Left forelimb (tissue), 1 donor: Measurements from ENCODE around the gene KCNJ9.

Source experiments
- DNase-seq: peaks from one replicate; pipeline ENCODE4 v3.0.0-alpha.2; 2018; ENCODE audit warnings: low spot score

The KCNJ9 gene

GRCh38 chr1:160087118-160087662 lies 5.9 kb downstream of the KCNJ9 start:
- no peak for DNase-seq

- DNase-seq: no peak
These were observed 8.5 kb downstream of the KCNJ9 start for GRCh38 chr1:160089883-160090282.

- no peak for DNase-seq
These were observed 9.4 kb downstream of the KCNJ9 start for GRCh38 chr1:160090760-160091159.

GRCh38 chr1:160091666-160092223 lies 10.4 kb downstream of the KCNJ9 start:
- DNase-seq: no peak

- no peak for DNase-seq
These were observed 11.2 kb downstream of the KCNJ9 start for GRCh38 chr1:160092366-160093068.

GRCh38 chr1:160093069-160093395 lies 11.7 kb downstream of the KCNJ9 start:
- no peak for DNase-seq

- no peak for DNase-seq
These were observed 12.4 kb downstream of the KCNJ9 start for GRCh38 chr1:160093624-160094290.

- no peak for DNase-seq
These were observed 12.9 kb downstream of the KCNJ9 start for GRCh38 chr1:160094291-160094625.

- DNase-seq: no peak
These were observed 13.5 kb downstream of the KCNJ9 start for GRCh38 chr1:160094806-160095205.

GRCh38 chr1:160095382-160096105 lies 14.2 kb downstream of the KCNJ9 start:
- DNase-seq: no peak

GRCh38 chr1:160096274-160097116 lies 15.2 kb downstream of the KCNJ9 start:
- no peak for DNase-seq

- no peak for DNase-seq
These were observed 16.0 kb downstream of the KCNJ9 start for GRCh38 chr1:160097151-160097910.

- DNase-seq: peak; percentile 94
These were observed 16.8 kb downstream of the KCNJ9 start, which contains the start of gene IGSF8 for GRCh38 chr1:160097911-160098851. Gene IGSF8 (minus strand): TSS chr1:160098619. CDS start chr1:160098472, 147 bp downstream.

GRCh38 chr1:160098852-160099561 lies 17.7 kb downstream of the KCNJ9 start:
- DNase-seq: peak; percentile 99

GRCh38 chr1:160099716-160100375 lies 18.5 kb downstream of the KCNJ9 start:
- DNase-seq: no peak

- peak; percentile 83 for DNase-seq
These were observed 19.8 kb downstream of the KCNJ9 start for GRCh38 chr1:160101037-160101716.

- DNase-seq: no peak
These were observed 20.6 kb downstream of the KCNJ9 start for GRCh38 chr1:160101717-160102522.
